ENCODE data around the gene NEUROG1. TPM values are rescaled to one million over a fixed set of nuclear protein-coding genes. Genes with fewer than 3 reads are reported as not detected.

Gene NEUROG1
- total RNA-seq, 4 donors from 2014 or later: not detected

GRCh38 chr5:135568246-135568645, 32.5 kb upstream of the NEUROG1 start:
- H3K4me1 ChIP-seq: no peaks in the 10 kb centered on the region
- no peak for DNase-seq
- H3K27ac ChIP-seq: no peak overlapping the region
- no peak overlapping the region for H3K4me3 ChIP-seq
- intact Hi-C loops (cut with DNase I; ENCODE audit: low total_unique reads): no loop called here
- H3K36me3 ChIP-seq: no peaks in the 10 kb centered on the region
- no peaks in the 10 kb centered on the region for H3K27me3 ChIP-seq
- TF ChIP-seq CTCF (IDR thresholded peaks at IDR 0.05) (no peak), POLR2A (IDR thresholded peaks at IDR 0.05) (no peak)
- no peaks in the 10 kb centered on the region for H3K9me3 ChIP-seq

DNA sequence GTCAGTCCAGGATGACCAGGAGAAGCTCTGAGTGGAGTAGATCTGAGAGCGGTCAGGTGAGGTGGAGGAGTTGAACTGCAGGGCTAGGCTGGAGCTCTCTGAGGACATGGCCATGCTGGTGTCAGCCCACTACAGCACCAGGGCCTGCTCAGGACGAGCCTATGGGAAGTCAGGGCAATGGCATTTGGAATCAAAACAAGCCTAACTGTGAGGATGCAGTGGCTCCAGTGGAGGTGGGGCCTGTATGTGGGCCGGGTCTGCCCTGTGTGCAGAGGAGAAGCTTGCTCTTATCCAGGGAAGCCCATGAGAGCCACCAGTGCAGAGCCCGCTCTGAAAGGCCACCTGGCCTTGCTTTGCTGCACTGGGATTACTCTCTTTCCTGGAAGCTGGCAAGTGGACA, 31.9 kb upstream of the NEUROG1 start:
- Histone ChIP-seq H3K4me1 (no peaks in the 10 kb centered on the region), H3K27ac (no peak overlapping the region), H3K9me3 (no peaks in the 10 kb centered on the region), H3K4me3 (no peak overlapping the region), H3K27me3 (no peaks in the 10 kb centered on the region), H3K36me3 (no peaks in the 10 kb centered on the region)
- intact Hi-C loops (cut with DNase I; ENCODE audit: low total_unique reads): no loop called here
- no peak for TF ChIP-seq CTCF (IDR thresholded peaks at IDR 0.05)
- TF ChIP-seq POLR2A (IDR thresholded peaks at IDR 0.05): no peak
- no peak for DNase-seq

- no peak for TF ChIP-seq CTCF (IDR thresholded peaks at IDR 0.05)
- TF ChIP-seq POLR2A (IDR thresholded peaks at IDR 0.05): no peak
- no peak overlapping the region for H3K27ac ChIP-seq
- H3K9me3 ChIP-seq: no peaks in the 10 kb centered on the region
- H3K4me3 ChIP-seq: no peak overlapping the region
- no peaks in the 10 kb centered on the region for H3K27me3 ChIP-seq
- intact Hi-C loops (cut with DNase I; ENCODE audit: low total_unique reads): no loop called here
- no peaks in the 10 kb centered on the region for H3K36me3 ChIP-seq
- no peaks in the 10 kb centered on the region for H3K4me1 ChIP-seq
- DNase-seq: no peak
Observed at GRCh38 chr5:135566422-135567400, 30.9 kb upstream of the NEUROG1 start.

DNA sequence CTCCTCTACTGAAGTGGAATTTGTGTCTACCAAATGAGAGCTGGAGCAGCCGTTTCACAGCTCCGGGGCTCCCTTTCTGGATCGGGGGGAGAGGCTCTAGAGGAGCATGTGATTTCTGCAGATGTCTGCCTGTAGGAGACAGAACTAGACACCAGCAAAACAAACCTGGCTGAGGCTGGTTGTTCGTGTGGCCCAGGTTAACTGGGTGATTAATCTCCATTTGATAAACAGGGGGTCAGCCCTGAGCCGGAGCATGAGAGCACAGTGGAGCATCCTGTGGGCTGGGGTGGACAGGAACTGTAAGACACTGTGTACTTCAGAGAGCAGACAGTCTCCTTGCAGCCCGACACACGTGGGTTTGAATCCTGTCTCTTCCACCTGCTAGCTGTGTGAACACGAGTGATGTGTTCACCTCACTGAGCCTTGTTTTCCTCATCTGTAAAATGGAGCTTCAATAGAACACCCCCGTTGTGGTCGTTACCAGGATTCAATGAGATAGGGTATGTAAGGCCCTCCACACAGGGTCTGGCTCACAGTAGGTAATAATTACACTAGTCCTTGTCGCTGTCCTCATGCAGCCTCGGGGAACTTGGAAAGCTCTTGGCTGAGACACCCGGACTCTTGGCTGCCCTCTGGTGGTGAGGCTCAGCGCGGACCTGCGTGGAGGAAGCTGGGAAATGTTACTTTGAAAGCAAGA, 30.1 kb upstream of the NEUROG1 start:
- H3K27ac ChIP-seq: no peak overlapping the region
- intact Hi-C loops (cut with DNase I; ENCODE audit: low total_unique reads): no loop called here
- no peaks in the 10 kb centered on the region for H3K9me3 ChIP-seq
- no peaks in the 10 kb centered on the region for H3K27me3 ChIP-seq
- TF ChIP-seq POLR2A (IDR thresholded peaks at IDR 0.05): no peak
- TF ChIP-seq CTCF (IDR thresholded peaks at IDR 0.05): peak; percentile 22 to 47 (median 32)
- H3K36me3 ChIP-seq: no peaks in the 10 kb centered on the region
- no peaks in the 10 kb centered on the region for H3K4me1 ChIP-seq
- no peak overlapping the region for H3K4me3 ChIP-seq
- peak in 1 of 2 donors; percentile 27 for DNase-seq

- Histone ChIP-seq H3K9me3 (no peaks in the 10 kb centered on the region), H3K27me3 (no peaks in the 10 kb centered on the region), H3K4me1 (no peaks in the 10 kb centered on the region), H3K27ac (no peak overlapping the region), H3K4me3 (no peak overlapping the region), H3K36me3 (no peaks in the 10 kb centered on the region)
- TF ChIP-seq CTCF (IDR thresholded peaks at IDR 0.05) (no peak), POLR2A (IDR thresholded peaks at IDR 0.05) (no peak)
- DNase-seq: no peak
- intact Hi-C loops (cut with DNase I; ENCODE audit: low total_unique reads): no loop called here
Observed at GRCh38 chr5:135565266-135565665, 29.5 kb upstream of the NEUROG1 start.
